NCI-H524 treated with DMSO at 0.1 percent for 48 hours (cell line): ENCODE data around the gene ZNF330.
"Not testable (repeated sequence)": the region's sequence is repeated elsewhere in the genome, so short reads cannot be mapped to it uniquely, and the experiment has no call there.

ENCODE experiments used
- DNase-seq: peaks from one replicate; lab custom pipeline; 2025; lab: John Stamatoyannopoulos, UW

Gene ZNF330

DNA sequence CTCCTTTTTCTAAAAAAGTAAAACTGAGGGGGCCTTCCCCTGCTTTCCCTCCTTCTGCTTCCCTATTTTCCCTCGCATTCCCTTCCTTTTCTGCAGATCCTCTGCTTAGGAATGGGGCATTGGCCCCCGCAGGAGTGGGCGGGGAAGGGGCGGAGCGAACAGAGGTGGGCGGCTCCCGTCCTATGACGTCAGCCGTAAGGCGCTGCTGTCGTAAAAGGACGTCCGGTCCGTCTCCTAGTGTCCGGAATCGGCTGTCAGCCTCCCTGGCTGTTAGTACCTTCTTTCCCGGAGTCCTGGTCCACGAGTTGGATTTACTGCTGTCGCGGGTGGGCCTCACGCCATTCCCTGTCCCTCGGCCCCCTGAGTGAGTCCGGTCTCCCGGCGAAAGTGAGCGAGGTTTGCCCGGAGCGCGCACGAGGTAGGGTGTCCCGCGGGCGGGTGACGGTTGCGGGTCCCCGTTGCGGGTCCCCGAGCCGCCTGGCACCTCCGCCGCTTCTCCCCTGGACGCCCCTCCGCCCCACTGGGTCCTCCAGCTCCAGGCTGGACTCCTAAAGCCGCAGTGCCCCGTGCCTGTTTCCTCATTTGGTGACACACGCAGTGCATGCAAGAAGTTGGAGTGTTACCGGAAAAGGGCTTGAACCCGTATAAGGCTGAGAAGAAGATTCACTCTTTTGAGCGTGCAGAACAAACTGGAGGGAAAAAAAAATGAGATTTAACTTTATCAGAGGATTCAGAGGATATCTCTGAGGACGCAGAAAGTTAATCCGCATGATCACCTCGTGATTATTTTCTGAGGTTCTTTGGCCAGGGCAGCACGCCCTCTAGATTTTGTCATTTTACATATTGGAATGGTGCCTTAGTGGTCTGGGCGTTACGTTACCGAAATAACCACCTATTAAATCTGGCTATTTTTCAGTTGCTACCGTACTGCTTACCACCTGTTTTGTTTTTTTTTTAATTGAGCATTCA lies at the start of gene ZNF330:
TSS of gene ZNF330 (plus strand) at position 205 of the 969 bp plus-strand sequence. CDS start 1,477 bp downstream, outside the sequence.
- peak; percentile 6 for DNase-seq

DNA sequence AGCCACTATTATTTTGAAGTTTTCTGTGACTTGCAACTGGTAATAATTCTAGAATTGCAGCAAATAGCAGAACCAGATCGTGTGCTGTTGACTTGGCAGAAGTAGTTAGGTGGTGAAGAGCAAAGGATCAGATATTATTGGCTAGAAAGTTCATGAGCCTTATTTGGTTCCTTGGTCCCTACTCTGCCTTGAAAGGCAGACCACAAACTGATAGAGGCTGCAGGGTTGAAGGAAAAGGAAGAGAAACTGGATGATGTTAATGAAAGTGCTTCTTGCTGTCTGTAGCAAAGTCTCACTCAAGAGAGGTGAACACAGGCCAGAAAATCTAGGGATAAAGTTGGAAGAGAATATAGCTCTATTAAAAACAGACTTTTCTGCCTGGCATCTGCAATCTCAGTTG lies 46.2 kb upstream of the ZNF330 start:
- no peak for DNase-seq

DNA sequence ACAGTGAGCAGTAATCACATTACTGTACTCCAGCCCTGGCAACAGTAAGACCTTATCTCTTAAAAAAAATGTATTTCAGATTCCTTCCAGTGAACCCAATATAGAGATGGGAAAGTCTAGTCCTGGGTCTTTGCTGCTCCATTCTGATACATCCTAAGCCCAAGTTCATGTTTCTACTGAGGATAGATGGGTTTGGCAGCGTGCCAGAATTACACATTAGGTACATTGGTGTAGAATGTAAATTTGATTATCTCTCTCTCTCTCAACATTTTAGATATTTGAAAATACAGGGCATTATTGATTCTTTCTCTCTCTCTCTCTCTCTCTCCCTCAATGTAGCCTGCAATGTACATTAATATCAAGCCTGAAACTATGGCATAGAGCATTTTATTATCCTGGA lies 43.5 kb upstream of the ZNF330 start:
- DNase-seq: no peak

DNA sequence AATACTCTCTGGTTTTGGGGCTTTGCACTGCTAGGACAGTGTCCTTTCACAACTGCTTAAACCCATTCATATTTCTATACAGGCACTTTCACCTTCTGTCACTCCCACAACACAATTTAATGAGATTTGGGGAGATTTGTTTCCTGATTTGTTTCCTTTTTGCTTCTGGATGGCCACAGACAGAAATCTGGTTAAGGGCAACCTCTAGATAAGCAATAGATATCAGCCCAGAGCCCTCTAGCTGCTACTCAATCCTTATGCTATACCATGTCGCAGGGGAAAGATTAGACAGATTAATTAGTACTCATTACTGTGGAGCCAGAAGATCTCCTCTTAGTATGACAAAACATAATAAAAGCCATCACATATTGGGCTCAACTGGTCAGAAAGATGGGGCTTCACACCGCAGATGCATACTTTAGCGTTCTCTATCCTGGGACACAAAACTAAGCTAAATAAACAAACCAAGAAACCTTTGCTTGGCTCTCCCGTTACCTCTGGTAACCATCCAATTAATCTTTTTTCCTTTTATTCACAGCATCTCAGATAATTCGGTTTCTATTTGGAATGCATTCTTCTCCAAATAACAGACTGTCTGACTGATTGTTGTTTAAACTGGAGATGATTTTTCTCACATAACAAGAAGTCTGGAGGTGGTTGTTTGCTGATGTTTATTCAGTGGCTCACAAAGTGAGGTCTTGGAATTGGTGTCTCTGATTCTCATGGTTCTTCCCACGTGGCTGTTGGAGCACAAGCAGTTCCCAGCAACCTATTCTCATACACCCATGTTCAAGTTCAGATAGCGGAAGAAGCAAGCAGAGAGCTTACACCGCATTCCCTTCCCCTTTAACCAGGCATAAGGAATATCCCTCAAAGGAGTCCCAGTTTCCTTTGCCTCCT lies 41.0 kb upstream of the ZNF330 start:
- DNase-seq: no peak

DNA sequence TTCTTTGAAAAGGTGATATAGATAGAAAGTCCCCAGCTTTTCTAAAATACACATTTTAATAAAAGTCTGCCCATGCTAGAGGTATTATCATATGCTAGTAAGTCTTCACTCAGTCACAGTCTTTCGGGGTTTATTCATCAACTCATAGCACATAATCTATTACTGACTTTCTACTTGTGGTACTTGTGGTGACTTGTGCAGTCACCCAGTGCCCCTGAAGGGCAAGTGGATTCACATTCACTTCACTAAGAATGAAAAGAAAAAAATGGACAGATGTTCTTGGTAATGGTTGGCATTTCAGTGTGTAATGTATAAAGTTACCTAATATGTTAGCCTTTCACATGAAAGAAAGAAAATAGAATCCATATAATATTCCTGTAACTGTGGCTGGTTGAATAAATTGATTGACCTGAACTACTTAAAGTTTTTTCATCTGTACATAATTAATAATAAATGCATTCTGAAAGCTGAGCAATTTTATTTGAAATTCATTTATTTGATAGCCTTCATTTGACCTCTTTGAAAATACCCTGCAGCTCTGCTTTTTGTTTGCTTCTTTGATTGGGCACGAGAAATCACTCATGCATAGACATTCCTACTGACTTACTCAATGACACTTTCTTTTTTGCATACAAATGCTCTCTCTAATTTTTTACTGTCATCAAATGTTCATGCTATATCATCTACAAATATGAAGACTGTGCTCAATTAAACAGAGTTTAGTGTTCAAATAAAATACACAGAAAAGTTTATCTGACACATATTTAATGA lies 39.5 kb upstream of the ZNF330 start:
- DNase-seq: no peak

DNA sequence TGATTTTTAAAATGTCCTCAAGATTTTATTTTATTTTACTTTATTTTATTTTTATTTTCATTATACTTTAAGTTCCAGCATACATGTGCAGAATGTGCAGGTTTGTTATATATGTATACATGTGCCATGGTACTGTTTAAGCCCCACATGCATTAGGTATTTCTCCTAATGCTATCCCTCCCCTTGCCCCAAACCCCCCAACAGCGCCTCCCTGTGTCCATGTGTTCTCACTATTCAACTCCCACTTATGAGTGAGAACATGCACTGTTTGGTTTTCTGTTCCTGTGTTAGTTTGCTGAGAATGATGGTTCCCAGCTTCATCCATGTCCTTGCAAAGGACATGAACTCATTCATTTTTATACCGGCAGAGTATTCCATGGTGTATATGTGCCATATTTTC lies 37.2 kb upstream of the ZNF330 start:
- DNase-seq: not testable (repeated sequence)

DNA sequence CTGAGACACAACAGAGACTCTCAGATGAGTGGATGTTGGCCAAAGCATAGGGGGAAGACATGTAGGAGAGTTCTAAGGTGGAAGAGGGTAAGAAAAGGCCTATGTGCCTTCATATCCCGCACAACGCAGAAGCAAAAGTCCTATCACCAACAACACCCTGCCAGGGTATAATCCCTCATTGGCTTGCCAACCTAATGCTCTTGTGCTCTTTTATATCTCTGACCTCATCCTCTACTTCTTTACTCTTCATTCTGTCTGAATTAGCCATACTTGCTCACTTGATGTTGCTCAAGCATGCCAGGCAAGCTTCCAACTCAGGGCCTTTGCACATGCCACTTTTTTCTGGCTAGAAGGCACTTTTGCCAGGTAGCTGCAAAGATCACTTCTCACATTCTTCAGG lies 28.1 kb upstream of the ZNF330 start:
- DNase-seq: no peak

DNA sequence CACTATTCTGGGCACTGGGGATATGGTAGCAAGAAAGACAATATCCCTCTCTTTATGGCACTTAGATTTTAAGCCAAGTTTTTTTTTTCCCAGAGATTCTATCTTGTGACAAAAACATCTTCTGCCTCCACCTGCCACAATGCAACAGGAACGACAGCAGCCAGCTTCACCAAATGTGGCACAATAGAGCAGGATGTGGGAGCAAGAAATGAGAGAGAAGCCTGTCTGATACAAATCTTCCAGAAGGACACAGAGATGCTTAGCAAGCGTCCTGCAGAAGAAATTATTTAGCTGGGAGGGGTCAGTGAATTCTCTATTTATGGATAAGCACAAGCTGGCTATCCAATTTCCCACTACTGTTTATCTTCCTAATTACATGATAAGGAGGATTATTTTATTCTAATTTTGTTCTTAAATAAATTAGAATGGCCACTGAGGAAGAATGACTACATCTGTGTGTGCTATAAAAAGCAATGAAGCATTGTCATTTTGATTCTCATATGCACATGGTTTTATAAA lies 27.1 kb upstream of the ZNF330 start:
- no peak for DNase-seq

DNA sequence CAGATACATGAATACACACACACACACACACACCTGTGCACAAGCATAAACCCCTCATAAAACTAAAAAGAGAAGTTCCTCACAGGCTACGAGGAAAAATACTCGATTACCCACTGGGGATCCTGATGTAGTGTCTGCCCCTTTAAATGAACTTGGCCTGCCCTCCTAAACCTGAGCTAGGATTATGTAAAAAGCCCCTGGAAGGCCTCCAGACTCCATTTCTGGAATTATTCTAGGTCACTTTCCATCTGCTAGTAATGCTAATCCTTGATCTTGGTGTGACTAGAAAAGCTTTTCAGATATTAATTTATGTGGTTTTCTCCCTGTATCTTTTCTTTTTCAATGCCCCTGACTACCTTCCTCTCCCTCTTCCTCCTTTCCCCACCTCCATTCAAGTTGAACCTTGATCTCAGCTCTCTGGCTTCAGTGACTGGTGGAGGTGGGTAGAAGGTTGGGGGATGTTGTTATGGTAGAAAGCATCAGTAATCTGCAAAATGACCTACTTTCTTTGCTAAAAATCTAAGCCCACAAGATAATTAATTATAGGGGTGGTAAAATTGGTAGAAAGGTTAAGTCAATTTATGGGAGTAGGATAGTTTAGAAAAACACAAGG lies 25.5 kb upstream of the ZNF330 start:
- no peak for DNase-seq

DNA sequence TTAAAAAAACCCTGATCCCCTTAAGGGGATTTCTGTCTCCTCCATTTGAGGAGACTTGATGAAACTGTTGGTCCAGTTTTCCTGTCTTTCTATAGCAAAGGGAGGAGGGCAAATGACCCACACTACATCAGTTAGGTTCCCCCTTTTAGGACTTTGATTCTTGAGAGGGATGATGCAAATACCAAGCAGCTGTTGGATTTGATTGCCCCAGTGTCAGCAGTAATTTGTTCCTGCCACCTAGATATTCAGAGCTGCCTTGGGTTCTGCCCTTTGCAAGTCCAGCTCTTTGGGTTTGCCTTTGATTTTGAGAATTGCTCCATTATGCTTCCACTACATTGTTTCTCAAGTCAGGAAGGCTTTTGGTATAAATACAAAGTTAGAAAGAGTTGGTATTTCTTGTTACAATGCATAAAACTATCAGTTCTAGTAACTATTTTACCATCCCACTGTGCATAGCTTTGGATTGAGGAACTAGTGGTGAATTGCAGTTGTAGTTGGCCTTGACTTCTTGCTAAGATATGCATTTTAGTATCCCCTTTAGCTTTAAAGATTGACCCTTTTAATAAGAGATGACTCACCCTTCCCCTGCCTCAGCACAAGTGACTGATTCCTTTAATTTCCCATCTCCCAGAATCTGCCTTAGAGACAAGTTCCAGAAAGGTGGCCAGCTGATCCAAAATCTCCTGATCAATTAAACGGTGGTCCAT lies 24.3 kb upstream of the ZNF330 start:
- no peak for DNase-seq

DNA sequence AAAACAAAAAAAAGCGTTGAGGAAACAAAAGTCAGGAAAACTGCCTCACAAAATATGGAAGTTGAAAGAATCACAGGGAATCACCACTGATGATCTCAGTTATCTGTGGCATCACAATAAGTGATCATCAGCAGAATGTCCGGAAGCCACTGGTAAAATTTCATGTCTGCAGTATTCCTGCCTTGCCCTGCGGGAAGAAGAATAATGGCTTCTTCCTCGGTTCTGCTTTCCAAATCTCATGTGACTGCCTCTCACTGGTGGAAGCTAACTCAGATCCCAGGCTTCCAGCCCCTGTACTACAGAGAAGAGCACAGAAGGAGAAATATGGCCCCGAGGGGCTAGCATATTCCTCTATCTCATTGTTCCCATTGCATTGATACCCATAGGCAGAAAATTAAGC lies 12.7 kb upstream of the ZNF330 start:
- DNase-seq: no peak

DNA sequence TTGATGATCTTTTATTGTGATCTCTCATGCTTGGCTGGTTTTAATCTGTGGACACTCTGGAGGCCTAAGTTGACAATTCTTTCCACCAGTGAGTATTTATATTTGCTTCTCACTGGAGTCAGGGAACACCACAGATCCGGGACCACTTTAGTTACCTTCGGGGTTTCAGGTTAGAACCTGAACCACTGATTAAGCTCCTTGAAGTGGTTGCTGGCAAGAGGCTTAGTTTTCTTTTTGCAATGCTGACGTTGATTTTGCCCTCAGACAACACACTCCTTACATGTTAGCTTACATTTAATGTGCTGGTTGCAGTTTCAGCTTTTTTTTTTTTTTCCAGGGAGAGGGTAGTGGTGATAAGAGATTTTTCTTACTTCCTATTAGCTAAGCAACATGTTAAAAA lies 10.5 kb upstream of the ZNF330 start:
- no peak for DNase-seq

DNA sequence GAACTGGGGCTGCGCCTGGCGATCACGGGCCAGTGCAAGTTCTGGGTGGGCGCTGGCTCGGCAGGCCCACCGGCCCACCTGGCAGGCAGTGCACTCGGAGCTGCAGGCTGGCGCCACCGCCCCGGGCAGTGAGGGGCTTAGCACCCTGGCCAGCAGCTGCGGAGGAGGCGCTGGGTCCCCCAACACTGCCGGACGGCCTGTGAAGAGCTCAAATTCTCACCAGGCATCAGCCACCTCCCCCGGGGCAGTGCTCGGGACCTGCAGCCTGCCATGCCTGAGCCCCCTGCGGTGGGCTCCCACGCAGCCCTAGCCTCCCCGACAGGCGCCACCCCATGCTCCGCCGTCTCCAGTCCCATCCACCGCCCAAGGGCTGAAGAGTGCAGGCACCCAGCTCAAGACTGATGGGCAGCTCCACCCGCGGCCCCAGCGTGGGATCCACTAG lies 7.1 kb upstream of the ZNF330 start:
- no peak for DNase-seq

DNA sequence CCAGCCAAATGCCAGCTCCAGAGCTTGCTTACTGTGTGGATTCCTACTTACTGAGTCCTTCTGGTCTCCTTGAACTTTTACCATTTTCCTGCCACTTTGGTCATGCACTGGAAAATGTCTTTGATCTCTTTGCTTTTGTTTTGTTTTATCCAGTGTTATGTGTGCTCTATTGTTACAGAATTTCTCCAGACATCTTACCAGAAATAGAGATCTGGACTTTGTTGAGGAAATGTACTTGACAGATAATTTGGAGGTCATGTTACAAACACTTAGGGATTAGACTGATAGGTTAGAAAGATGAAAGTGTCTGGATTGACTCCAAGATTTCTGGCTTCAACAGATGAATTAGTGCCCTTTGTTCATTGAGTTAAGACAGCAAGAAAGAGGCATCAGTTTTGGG lies 5.7 kb upstream of the ZNF330 start:
- no peak for DNase-seq

DNA sequence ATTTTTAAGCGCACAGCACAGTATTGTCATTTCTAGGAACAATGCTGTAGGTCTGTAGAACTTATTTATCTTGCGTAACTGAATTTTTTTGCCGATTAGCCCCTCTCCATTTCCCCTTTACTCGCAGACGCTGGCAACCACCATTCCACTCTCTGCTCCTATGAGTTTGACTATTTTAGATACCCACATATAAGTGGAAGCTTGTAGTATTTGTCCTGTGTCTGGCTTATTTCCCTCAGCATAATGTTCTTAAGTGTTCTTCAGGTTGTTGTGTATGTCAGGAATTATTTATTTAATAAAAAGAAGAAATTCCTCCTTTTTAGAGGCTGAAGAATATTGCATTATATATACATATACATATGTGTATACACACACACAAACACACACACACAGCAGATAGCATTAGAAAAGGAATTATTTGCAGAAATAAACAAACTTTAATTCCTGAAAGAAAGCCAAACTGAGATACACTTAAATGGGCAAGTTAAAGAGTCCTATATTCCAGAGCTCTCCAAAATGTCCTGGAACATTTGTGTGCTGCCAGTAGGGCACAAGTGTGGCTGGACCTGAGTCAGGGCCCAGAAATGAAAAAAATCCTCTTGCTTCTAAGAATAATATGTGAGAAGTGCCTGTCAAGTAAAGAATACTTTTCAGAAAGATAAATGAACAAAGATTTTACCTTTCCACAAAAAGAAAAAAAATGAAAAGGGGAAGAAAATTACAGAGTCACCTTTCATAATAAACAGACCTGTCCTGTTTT lies 4.5 kb upstream of the ZNF330 start:
- no peak for DNase-seq

DNA sequence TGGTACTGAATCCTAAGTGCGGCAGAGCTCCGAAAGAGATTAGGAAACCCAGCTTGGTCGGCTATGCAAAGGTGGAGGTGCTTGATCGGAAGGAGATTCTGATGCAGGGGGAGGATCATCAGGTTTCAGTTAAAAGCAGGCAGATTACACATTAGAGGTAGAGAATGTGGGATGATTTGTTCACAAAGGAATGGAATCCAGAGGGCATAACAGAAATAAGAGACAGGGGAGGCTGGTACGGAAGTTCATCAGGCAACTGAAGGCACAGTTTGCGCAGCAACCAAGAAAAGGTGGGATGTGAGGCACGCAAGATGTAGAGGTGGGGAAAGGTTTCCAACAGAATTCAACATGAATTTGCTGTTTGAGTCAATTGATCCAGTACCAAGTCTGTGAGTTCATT lies 424 bp upstream of the ZNF330 start:
- no peak for DNase-seq

DNA sequence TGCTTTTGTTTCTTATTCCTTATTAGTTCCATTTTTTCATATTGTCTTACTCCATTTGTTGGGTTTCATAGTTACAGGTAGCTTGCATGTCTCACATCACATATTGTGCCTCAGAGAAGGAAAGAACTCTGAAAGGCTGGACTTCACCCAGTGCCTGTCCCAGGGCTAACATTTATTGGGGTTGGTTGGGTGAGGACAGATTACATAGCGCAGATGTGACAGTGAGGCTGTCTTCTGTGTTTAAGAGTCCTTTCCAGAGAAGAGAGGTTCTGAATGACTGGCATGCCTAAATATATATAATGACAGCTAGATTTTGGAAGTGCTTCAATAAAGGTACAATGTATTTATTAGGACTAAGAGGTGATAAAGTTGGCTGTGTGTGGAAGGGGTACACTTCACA lies 2.7 kb downstream of the ZNF330 start:
- DNase-seq: no peak

DNA sequence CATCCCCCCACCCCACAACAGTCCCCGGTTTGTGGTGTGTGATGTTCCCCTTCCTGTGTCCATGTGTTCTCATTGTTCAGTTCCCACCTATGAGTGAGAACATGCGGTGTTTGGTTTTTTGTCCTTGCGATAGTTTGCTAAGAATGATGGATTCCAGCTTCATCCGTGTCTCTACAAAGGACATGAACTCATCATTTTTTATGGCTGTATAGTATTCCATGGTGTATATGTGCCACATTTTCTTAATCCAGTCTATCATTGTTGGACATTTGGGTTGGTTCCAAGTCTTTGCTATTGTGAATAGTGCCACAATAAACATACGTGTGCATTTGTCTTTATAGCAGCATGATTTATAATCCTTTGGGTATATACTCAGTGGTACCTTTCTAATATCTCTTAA lies 6.6 kb downstream of the ZNF330 start:
- not testable (repeated sequence) for DNase-seq

DNA sequence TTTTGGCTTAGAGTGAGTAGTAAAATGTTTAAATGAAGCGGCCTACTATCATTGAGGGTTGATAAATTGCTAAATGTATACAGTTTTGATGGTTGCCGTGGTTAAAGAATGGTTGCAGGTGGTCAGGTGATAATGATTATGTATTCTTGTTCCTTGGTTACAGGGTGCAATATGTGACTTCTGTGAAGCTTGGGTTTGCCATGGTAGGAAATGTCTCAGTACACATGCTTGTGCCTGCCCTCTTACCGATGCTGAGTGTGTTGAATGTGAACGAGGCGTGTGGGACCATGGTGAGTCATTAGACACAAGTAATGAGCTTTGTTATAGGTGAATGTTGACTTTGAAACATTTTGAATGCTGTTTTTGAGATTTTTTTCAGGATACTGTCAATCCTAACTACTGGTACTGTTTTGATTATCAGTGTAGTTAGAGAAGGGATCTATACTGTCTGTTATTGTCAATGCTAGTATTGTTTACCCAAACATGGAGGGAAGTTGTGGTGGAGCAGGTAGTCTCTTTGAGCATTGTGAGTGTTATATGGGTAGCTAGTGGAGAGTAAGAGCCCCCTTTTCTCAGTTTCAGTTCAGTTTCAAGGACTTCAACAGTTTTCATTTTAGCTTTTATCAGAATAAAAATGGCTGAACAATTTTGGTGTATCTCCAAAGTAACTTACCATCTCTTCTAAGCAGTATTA lies 8.9 kb downstream of the ZNF330 start:
- no peak for DNase-seq
